ENCODE data around the gene HIRA.

GRCh38 chr22:19295733-19296132 is 135.8 kb downstream of the HIRA start:
- TF ChIP-seq, protein P1, sequence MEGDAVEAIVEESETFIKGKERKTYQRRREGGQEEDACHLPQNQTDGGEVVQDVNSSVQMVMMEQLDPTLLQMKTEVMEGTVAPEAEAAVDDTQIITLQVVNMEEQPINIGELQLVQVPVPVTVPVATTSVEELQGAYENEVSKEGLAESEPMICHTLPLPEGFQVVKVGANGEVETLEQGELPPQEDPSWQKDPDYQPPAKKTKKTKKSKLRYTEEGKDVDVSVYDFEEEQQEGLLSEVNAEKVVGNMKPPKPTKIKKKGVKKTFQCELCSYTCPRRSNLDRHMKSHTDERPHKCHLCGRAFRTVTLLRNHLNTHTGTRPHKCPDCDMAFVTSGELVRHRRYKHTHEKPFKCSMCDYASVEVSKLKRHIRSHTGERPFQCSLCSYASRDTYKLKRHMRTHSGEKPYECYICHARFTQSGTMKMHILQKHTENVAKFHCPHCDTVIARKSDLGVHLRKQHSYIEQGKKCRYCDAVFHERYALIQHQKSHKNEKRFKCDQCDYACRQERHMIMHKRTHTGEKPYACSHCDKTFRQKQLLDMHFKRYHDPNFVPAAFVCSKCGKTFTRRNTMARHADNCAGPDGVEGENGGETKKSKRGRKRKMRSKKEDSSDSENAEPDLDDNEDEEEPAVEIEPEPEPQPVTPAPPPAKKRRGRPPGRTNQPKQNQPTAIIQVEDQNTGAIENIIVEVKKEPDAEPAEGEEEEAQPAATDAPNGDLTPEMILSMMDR (conservative IDR thresholded peaks at IDR 0.05; ENCODE audit: low read depth in 2 of 2) = no peak
- no peak for TF ChIP-seq EZH2phosphoT487 (IDR thresholded peaks at IDR 0.05; ENCODE audit: unreplicated experiment)
